Measurements from ENCODE around the gene UQCRFS1.
"Not testable (repeated sequence)": the region's sequence is repeated elsewhere in the genome, so short reads cannot be mapped to it uniquely, and the experiment has no call there.

Gene UQCRFS1

GRCh38 chr19:29212648-29213573 lies at the start of gene UQCRFS1:
TSS of gene UQCRFS1 (minus strand) at chr19:29213151. CDS start at chr19:29213118, 33 bp downstream.
- DNase-seq (ENCODE audit: low read depth), result peak; percentile 19

DNA sequence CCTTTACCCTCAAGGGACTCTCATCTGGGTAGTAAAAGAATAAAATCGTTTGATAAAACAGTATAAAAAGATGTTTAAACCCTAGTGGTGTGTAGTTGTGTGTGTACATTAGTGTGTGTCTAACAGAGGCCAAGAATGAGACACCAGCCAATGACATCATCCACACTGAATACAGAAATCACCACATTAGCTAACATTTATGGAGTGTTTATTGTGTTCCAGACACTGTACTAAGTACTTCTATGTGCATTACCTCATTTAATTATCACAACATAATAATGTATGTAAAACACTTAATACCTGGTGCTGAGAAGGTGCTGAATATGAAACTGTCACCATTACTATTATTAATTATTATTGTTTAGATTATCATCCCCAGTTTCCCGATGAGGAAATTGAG lies 49.1 kb upstream of the UQCRFS1 start:
- no peak for DNase-seq (ENCODE audit: low read depth)

- DNase-seq (ENCODE audit: low read depth), result no peak
These were observed 47.7 kb upstream of the UQCRFS1 start for GRCh38 chr19:29260477-29261317.

- DNase-seq (ENCODE audit: low read depth), result no peak
These were observed 46.9 kb upstream of the UQCRFS1 start for GRCh38 chr19:29259867-29260281.

GRCh38 chr19:29259153-29259552 lies 46.2 kb upstream of the UQCRFS1 start:
- DNase-seq (ENCODE audit: low read depth), result no peak

- no peak for DNase-seq (ENCODE audit: low read depth)
These were observed 43.6 kb upstream of the UQCRFS1 start for GRCh38 chr19:29256516-29256915.

GRCh38 chr19:29255912-29256311 lies 43.0 kb upstream of the UQCRFS1 start:
- no peak for DNase-seq (ENCODE audit: low read depth)

GRCh38 chr19:29255006-29255405 lies 42.1 kb upstream of the UQCRFS1 start:
- DNase-seq (ENCODE audit: low read depth), result no peak

DNA sequence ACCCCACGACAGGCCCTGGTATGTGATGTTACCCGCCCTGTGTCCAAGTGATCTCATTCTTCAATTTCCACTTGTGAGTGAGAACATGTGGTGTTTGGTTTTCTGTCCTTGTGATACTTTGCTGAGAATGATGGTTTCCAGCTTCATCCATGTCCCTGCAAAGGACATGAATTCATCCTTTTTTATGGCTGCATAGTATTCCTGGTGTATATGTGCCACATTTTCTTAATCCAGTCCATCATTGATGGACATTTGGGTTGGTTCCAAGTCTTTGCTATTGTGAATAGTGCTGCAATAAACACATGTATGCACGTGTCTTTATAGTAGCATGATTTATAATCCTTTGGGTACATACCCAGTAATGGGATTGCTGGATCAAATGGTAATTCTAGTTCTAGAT lies 36.8 kb upstream of the UQCRFS1 start:
- not testable (repeated sequence) for DNase-seq (ENCODE audit: low read depth)

DNA sequence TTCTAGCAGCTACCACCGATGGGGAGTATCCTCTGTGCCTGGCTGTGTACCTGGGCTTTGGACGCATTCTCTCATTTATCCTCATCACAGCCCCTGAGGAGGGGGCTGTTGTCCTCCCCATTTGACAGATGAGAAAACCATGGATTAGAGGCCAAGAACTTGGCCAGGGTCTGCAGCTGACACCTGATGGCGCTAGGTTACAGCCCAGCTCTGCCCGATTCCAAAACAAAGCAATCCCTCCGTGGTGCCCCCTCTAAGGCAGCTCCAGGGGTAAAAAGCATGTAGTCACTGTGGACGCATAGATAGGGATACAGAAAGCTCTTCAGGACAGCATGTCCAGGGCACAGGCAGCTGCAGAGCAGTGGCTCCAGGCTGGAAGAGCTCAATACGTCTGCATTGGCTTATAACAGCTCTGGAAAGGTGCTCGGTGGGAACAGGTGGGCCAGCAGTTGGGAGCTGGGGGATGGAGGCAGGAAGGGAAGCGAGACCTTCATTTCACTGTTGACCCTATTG lies 35.4 kb upstream of the UQCRFS1 start:
- no peak for DNase-seq (ENCODE audit: low read depth)

GRCh38 chr19:29247872-29248271 lies 34.9 kb upstream of the UQCRFS1 start:
- DNase-seq (ENCODE audit: low read depth), result no peak

- DNase-seq (ENCODE audit: low read depth), result no peak
These were observed 34.5 kb upstream of the UQCRFS1 start for GRCh38 chr19:29247471-29247870.

- DNase-seq (ENCODE audit: low read depth), result no peak
These were observed 34.1 kb upstream of the UQCRFS1 start for GRCh38 chr19:29247051-29247450.

GRCh38 chr19:29245215-29245614 lies 32.3 kb upstream of the UQCRFS1 start:
- DNase-seq (ENCODE audit: low read depth), result no peak

DNA sequence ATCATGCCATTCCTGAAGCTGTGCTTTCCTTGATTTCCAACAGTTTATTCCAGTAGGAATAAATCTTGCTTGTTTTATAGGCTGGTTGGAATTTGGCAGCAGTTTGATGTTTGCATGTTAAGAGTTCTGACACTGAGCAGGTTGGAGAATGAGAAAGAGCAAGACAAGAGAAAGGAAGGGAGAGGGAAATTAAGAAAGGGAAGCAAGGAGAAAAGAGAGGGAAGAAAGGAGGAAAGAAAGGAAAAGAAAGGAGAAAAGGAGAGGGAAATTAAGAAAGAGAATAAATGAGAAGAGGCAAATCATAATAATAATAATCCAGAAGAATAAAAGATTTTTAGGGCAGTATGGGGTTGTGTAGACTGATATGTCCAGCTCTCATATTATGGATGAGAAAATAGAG lies 28.4 kb upstream of the UQCRFS1 start:
- DNase-seq (ENCODE audit: low read depth), result no peak

GRCh38 chr19:29239213-29239776 lies 26.3 kb upstream of the UQCRFS1 start:
- DNase-seq (ENCODE audit: low read depth), result no peak

- DNase-seq (ENCODE audit: low read depth), result no peak
These were observed 20.6 kb upstream of the UQCRFS1 start for GRCh38 chr19:29233591-29233990.

DNA sequence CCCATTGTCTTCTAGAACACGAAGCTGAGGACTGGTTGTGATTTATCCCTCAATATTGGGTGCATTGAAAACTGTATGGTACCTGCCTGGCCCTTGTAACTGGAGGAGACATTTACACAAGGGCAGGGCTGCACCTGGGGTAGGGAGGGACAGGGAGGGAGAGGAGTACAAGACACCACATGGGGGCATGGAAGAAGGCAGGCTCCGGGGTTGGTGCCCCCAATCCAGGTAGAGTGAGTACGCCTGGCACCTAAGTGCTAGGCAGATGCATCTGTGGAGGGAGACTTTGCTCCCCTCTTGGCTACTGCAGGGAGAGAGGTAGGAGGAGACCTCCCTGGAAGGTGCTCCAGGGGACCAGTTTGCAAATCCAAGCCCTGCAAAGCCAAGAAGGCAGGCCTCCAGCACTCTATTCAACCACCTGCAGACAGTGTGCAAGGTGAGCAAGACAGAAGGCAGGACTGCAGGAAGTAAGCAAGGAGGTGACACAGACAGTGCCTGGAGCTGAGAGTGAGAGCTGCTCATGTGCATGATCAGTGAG lies 19.4 kb upstream of the UQCRFS1 start:
- no peak for DNase-seq (ENCODE audit: low read depth)

GRCh38 chr19:29231306-29231705 lies 18.4 kb upstream of the UQCRFS1 start:
- not testable (repeated sequence) for DNase-seq (ENCODE audit: low read depth)

- DNase-seq (ENCODE audit: low read depth), result no peak
These were observed 4.7 kb upstream of the UQCRFS1 start for GRCh38 chr19:29217616-29218015.

DNA sequence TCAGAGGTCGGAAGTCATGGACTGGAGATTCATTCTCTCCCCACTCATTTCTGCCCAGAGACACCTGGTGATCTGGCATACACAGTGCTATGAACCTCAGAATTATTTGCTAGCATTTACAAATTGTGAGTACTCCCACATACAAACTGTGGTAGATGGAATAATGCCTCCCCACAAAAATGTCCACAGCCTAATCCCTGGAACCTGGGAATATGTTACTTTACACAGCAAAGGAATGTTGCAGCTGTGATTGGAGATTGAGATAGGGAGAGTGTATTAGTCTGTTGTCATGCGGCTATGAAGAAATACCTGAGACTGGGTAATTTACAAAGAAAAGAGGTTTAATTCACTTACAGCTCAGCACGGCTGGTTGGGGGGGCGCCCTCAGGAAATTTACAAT lies 3.1 kb upstream of the UQCRFS1 start:
- no peak for DNase-seq (ENCODE audit: low read depth)

GRCh38 chr19:29215322-29215845 lies 2.4 kb upstream of the UQCRFS1 start:
- no peak for DNase-seq (ENCODE audit: low read depth)
